HG03469 (cell line): ENCODE measurements around the gene PIN1.

Experiments
- ATAC-seq: cut with Tn5 transposase; IDR thresholded peaks from one replicate; pipeline ENCODE4 v1.9.1; 2021; ENCODE audit warnings: mild to moderate bottlenecking, moderate library complexity, moderate number of reproducible peaks; ENCODE audit not compliant: unreplicated experiment

Gene PIN1

GRCh38 chr19:9883231-9883758 lies 48.2 kb downstream of the PIN1 start:
- no peak for ATAC-seq

- no peak for ATAC-seq
Observed at GRCh38 chr19:9883764-9884163, 48.6 kb downstream of the PIN1 start.

GRCh38 chr19:9885077-9885552 lies 50.0 kb downstream of the PIN1 start:
- no peak for ATAC-seq

- no peak for ATAC-seq
Observed at GRCh38 chr19:9891609-9892373, 56.7 kb downstream of the PIN1 start.
